GM18499 (cell line): ENCODE data around the gene DCTD.
A peak's percentile ranks its signal among the peaks of the same experiment; 100 is the strongest.

Experiments
- ATAC-seq: cut with Tn5 transposase; IDR thresholded peaks from one replicate; pipeline ENCODE4 v1.9.1; 2021; ENCODE audit warnings: moderate number of reproducible peaks; ENCODE audit not compliant: insufficient read depth, unreplicated experiment

DCTD gene

DNA sequence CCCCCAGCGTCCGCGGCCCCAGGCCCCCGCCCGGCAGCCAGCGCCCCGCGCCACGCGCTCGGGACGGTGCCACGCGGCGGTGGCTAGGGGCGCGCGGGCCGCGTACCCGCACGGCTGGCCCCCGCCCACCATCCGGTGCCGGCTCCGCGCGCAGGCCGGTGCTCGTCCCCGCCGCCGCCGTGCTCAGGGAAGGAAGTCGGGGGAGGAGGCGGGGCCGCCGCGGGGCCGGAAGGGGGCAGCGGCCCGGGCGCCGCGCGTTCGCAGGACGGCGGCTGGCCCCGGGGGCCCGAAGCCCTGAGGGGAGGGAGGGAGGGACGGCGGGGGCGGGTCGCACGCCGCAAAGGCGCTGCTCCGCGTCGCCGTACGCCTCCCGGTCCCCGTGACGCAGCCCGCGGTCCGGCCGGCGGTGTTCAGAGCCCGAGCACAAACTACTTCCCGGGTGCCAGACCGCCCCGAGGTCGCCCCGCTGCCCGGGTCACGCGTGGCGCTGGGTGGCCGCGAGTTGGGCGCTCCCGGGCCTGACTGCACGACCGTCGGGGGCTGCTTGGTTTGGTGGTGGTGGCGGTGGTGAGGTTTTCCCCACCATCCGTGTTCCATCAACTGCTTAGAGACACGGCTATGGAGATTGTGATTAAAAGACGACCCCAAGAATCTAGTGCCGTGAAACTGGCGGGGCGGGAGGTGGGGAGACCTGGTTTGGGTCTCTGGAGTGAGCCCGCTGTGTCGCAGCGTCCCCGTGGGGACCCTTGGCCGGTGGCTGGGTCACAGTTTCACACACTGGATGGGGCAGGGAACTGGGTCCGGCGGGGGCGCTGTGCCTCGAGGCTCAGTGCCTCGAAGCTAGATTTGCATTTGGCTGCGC, at the start of gene DCTD:
TSS of gene DCTD (minus strand) at position 205 of the 862 bp plus-strand sequence. CDS start 1,818 bp downstream, outside the sequence.
- ATAC-seq, result peak; percentile 84

DNA sequence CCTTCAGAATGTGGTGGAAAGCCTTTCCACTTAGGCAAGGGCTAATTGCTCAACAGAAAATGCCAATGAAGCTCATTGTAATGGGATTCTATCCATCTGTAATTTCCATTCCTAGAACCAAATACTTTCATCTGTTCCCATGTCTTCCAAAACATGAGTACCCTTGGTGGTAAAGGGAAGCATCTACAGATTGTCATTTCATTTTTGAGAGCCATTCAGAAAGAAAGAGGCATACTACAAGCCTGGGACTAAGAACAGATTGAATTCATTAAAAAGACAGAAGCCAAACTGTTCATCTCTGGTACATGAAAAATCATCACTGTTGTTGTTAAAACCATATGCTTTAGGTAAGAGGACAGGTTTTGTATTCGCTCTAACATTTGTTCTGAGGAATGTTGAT, 43.6 kb upstream of the DCTD start:
- no peak for ATAC-seq

GRCh38 chr4:182960228-182960627, 43.0 kb upstream of the DCTD start:
- no peak for ATAC-seq

GRCh38 chr4:182955411-182955810, 38.2 kb upstream of the DCTD start:
- no peak for ATAC-seq

DNA sequence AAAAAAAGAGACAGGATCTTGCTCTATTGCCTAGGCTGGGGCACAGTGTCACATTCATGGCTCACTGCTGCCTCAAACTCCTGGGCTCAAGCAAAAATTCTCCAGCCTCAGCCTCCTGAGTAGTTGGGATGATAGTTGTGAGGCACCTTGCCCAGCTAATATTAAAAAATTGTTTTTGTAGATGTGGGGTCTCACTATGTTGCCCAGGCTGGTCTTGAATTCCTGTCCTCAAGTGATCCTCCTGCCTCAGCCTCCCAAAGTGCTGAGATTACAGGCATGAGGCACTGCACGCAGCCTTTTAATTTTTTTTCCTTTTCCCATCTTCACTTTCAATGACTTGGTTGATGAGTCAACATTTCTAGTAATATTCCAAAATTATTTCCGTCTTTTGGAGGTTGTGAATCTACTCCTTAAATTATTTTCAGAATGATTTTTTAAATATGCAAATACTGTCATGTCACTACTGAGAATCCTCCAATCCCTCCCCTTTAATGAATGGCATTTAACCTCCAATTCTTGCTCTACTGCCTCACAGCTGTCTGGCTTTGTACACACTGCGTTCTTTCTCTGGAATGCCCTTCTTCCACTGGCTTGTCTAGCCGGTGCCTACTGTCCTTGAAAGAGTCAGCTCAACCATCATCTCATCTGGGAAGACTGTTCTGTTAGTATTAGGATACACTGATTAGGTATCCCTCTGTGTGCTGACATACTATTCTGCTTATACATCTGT, 27.5 kb upstream of the DCTD start:
- ATAC-seq, result no peak

DNA sequence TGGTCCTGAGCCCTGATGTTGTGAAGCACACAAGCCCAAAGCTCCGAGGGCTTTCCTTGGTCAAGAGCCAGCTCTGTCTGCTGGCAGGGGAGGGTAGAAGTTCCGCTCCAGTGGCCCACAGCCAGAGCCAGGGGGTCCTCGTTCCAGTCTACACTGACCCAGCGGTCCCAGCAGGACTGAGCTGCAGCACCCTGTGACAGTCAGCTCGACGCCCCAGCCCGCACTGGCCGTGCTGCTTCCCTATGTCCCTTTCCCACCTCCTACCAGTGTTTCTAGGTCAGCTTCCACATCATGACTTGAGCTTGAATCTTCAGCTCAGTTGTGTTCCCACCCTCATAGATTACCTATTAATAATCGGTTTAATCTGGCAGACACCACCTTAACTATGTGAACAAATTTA, 22.5 kb upstream of the DCTD start:
- ATAC-seq, result no peak

DNA sequence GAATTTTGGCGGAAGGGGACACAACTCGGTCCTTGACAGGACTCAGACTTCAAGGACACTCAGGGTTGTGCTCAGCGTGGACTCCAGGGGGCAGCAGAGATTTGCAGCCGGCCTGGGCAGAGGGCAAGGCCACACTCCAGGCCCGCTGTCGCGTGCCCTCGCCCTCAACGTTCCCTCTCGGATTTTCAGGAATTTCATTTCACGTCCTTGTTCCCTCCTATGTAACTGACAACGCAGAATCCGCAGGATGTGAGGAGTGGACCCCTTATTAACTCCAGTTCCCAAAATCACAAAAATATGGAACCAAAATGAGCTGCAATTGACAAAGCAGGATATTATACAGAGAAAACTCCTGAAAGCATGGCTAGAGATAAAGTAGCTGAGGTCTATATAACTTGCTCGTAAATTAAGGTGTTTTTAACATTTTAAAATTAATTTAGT, 21.0 kb upstream of the DCTD start:
- peak; percentile 87 for ATAC-seq

DNA sequence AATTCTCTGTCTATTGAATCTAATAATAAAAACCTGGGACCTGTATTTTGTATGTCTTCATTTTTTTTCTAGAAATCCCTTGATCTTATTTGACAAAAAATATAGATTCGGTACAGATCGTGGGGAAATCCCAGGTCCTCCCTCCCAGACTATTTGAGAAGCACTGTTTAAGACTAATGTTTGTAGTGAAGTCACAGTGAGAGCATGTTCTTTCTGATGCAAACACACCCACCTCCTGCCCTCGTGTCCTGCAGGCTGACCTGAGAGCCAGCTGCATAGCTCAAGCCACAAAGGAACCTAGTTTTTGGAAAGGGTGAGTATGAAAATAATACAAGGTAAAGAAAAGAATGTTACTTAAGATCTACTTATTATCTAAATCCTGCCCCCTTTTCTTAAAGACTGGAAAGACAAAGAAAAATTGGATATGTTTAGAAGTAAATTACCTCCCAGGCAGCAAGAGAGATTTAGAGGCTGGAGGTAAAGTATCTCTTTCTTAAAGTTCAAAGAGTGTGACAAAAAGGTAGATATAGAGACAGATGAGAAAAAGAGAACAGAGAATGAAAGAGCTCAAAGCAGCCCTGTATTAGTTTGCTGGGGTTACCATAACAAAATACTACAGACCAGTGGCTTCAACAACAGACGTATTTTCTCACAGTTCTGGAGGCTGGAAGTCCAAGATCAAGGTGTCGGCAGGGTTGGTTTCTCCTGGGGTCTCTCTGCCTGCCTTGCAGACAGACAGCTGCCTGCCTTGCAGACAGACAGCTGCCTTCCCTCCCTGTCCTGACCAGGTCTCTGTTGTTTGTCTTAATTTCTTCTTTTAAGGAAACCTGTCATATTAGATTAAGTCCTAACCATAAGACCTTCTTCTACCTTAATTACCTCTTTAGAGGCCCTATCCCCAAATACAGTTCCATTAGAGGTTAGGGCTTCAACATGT, 20.4 kb upstream of the DCTD start:
- ATAC-seq, result no peak

DNA sequence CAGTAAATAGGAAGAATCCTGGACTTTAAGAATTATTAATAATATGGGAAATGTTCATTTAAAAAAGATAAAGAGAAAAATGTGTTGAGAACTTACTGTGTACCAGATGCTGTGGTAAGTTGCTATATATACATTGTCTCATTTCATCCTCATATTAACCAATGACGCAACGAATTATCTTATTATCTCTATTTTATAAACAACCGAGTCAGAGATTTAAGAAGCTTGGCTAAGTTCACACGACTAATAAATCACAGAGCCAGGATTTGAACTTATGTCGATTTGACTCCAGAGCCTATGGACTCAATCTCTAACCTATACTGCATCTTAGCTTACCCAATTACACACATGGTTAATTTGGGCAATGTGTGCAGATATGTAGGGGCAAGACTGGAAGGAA, 15.5 kb upstream of the DCTD start:
- no peak for ATAC-seq

DNA sequence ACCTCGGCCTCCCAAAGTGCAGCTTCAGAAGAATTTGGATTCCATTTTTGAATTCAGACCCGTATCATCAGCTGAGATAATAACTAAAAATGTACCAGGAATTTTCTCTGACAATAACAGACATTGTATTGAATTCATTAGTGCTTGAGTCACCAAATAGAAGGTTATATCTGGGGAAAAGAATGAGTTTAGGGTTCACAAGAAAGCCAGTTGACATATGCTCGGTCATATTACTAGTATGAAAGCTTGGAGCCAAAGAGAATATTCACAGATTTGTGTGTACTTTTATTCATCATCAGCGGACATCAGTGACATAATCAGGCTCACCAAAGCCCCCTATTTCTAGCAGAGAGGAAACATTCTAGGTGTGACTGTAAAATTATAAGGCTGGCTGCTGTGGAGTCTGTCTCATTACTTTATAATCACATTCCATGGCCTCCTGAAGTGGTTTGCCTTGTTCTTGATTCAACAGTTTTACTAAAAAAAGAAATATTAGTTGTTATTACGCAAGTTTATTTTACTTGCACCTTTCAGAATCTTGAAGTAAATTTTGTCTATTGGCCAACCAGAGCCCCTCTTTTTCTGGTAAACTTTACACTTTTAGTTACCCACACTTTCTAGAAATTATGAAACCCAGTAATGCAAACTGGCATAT, 14.6 kb upstream of the DCTD start:
- ATAC-seq, result no peak

DNA sequence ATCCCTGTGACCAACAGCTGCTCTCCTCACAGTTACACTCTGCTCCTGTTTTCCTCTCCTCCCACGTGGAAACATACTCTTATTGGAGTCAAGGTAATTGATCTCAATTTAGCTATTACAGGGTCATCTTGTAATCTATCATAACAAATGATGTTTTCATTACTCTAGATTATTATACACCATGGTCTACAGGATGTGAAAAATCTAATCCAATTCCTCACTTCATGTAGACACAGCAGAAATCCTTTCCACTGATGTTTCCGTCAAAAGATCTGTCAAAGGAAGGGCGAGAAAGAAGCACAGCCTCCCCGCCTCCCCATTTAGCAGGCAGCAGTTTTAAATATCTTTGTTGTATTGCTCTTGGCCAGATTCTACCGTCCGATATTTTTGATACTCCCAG, 13.7 kb upstream of the DCTD start:
- ATAC-seq, result no peak

DNA sequence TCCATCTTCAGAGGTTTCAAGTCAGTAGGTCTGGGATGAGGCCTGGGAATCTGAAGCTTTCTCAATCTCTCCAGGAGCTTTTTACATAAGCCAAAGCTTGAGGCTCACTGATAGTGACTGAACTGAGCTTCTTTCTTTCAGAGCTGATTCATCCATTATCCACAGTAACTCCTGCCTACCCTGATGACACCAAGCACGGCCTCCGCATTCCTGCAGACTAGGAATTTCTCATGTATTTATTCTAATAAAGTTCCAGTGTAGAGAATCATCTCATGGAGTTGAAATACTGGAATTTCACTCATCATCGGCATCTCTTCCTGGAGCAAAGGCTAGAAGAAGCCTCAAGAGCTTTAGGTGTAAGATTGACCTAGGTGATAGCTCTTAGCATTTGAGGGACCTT, 12.1 kb upstream of the DCTD start:
- no peak for ATAC-seq

DNA sequence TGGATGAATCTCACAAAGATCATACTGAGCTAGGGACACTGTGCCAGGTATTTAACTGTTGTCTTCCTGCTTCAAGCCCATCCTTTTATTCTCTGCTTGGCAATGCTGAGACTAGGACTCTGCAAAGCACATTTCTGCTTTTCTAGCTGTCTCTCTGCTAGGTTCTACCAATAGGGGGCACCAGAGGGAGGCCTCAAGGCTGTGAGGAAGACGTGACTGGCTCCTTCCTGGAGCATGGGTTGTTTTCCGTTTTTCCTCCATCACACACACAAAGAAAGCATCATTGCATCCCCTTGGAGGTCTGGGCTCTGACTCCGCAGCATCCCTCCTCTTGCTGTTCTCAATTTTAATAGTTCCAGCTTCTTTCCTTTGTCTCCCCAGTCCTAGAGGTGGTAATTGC, 10.9 kb upstream of the DCTD start:
- no peak for ATAC-seq

DNA sequence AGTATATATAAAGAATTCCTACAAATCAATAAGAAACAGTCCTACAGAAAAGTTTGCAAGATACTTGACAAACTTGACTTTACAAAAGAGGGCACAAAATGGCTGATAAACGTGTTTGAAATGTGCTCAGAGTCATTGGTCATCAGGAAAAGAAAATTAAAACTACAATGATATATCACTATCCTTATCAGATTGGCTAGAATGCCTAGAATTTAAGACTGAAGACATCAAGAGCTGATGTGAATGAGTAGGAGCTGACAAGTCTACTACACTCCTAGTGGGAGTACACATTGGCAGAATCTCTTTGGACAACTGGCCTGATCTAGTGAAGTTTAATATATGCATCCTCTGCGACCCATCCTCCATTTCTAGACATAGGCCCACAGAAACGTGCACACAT, 10.3 kb upstream of the DCTD start:
- no peak for ATAC-seq

GRCh38 chr4:182925855-182926254, 8.7 kb upstream of the DCTD start:
- no peak for ATAC-seq

GRCh38 chr4:182925298-182925757, 8.1 kb upstream of the DCTD start:
- ATAC-seq, result peak; percentile 98

- no peak for ATAC-seq
Measured at GRCh38 chr4:182924497-182924896, 7.3 kb upstream of the DCTD start.

GRCh38 chr4:182923796-182924340, 6.7 kb upstream of the DCTD start:
- no peak for ATAC-seq

GRCh38 chr4:182923366-182923765, 6.2 kb upstream of the DCTD start:
- no peak for ATAC-seq
